Naive thymus-derived CD4-positive, alpha-beta T cell (primary cell): ENCODE measurements around the gene KIAA0232. TPM values are rescaled to one million over a fixed set of nuclear protein-coding genes. Genes with fewer than 3 reads are reported as not detected.
A peak's percentile ranks its signal among the peaks of the same experiment; 100 is the strongest.

Experiments
- ATAC-seq: fragments of 150-1000 bp; cut with Tn5 transposase; 2 replicates; pipeline ENCODE4 v1.10.0; 2021; ENCODE audit warnings: mild to moderate bottlenecking, moderate library complexity
- CTCF ChIA-PET: fragments of 350-600 bp; sonication (Branson Sonifier 250); formaldehyde crosslinking; loops from one replicate; lab custom pipeline; 2021; ENCODE audit warnings: antibody characterized with exemption; lab: Charles Lee
- POLR2A ChIA-PET: fragments of 350-600 bp; sonication (Branson Sonifier 250); formaldehyde crosslinking; loops from one replicate; lab custom pipeline; 2021; ENCODE audit warnings: antibody characterized with exemption, inconsistent platforms; lab: Charles Lee
- DNase-seq, 9 donors: peaks; one replicate each; pipeline versions ENCODE4 v3.0.0 to v3.0.0-alpha.2; 2020 to 2022; ENCODE audit warnings: mixed read lengths in 1 of 9
- H3K27ac ChIP-seq: one replicate; pipeline ENCODE4 v1.7.0; 2013; ENCODE audit warnings: mild to moderate bottlenecking, low read depth, low read length, moderate library complexity
- H3K27me3 ChIP-seq, 2 donors: one replicate each; pipeline ENCODE4 v1.7.0; 2013; ENCODE audit warnings: low read length in 2 of 2, mild to moderate bottlenecking in 2 of 2, moderate library complexity in 2 of 2; ENCODE audit not compliant: control insufficient read depth in 2 of 2, insufficient read depth in 2 of 2
- H3K36me3 ChIP-seq, 3 experiments: 1 replicate in 2 of 3; 2 replicates in 1 of 3; pipeline ENCODE4 v1.7.0; 2013; ENCODE audit warnings: low read length in 3 of 3, mild to moderate bottlenecking in 3 of 3, moderate library complexity in 1 of 3; ENCODE audit not compliant: insufficient read depth in 3 of 3, control insufficient read depth in 2 of 3
- H3K4me1 ChIP-seq, 2 donors: one replicate each; pipeline ENCODE4 v1.7.0; 2013; ENCODE audit warnings: low read length in 2 of 2, mild to moderate bottlenecking in 2 of 2, moderate library complexity in 1 of 2; ENCODE audit not compliant: control insufficient read depth in 2 of 2, insufficient read depth in 2 of 2
- H3K4me3 ChIP-seq: 2 replicates; pipeline ENCODE4 v1.7.0; 2013; ENCODE audit warnings: mild to moderate bottlenecking, low read length
- H3K9me3 ChIP-seq, 3 experiments: 1 replicate in 2 of 3; 2 replicates in 1 of 3; pipeline ENCODE4 v1.7.0; 2013; ENCODE audit warnings: low read length in 3 of 3; ENCODE audit not compliant: control insufficient read depth in 2 of 3
- H3K27ac Mint-ChIP-seq, 9 donors: one replicate each; pipeline ENCODE4 v1.8.0; 2020 to 2022; ENCODE audit warnings: mixed read lengths in 9 of 9, mild to moderate bottlenecking in 8 of 9, moderate library complexity in 5 of 9, inconsistent platforms in 2 of 9
- H3K27me3 Mint-ChIP-seq, 5 donors: one replicate each; pipeline ENCODE4 v1.8.0; 2021 to 2022; ENCODE audit warnings: mixed read lengths in 5 of 5, mild to moderate bottlenecking in 1 of 5
- H3K36me3 Mint-ChIP-seq, 5 donors: one replicate each; pipeline ENCODE4 v1.8.0; 2020 to 2022; ENCODE audit warnings: mixed read lengths in 5 of 5, mild to moderate bottlenecking in 3 of 5, inconsistent platforms in 1 of 5
- H3K4me1 Mint-ChIP-seq, 7 donors: one replicate each; pipeline ENCODE4 v1.8.0; 2020 to 2022; ENCODE audit warnings: mixed read lengths in 7 of 7, mild to moderate bottlenecking in 3 of 7, inconsistent platforms in 1 of 7
- H3K4me3 Mint-ChIP-seq, 10 donors: one replicate each; pipeline ENCODE4 v1.8.0; 2020 to 2022; ENCODE audit warnings: mild to moderate bottlenecking in 10 of 10, mixed read lengths in 10 of 10, moderate library complexity in 6 of 10, inconsistent platforms in 2 of 10
- H3K9me3 Mint-ChIP-seq, 11 donors: one replicate each; pipeline ENCODE4 v1.8.0; 2020 to 2022; ENCODE audit warnings: mixed read lengths in 11 of 11, mild to moderate bottlenecking in 4 of 11, inconsistent platforms in 1 of 11, moderate library complexity in 1 of 11
- intact Hi-C, 2 donors: fragments of 100-400 bp; cut with micrococcal nuclease; formaldehyde crosslinking; loops; one replicate each; pipeline ENCODE4 v1.15.1; 2023
- polyA plus RNA-seq, 2 donors: library from polyadenylated mRNA; unstranded; fragments of 300-500 nt; fragmentation: Illumina TruSeq; gene quantifications; one replicate each; pipeline ENCODE4 v1.2.3, GENCODE V29; 2021
- total RNA-seq, 6 experiments: library from RNA in 5 of 6; stranded (reverse) in 5 of 6; gene quantifications; 1 replicate in 5 of 6; 2 replicates in 1 of 6; pipeline ENCODE4 v1.2.3 and lab custom pipeline; 2021 to 2026

The KIAA0232 gene
- total and polyA plus RNA-seq, 7 experiments from 2014 or later = 12.0 to 24.2 (median 17.2) TPM

DNA sequence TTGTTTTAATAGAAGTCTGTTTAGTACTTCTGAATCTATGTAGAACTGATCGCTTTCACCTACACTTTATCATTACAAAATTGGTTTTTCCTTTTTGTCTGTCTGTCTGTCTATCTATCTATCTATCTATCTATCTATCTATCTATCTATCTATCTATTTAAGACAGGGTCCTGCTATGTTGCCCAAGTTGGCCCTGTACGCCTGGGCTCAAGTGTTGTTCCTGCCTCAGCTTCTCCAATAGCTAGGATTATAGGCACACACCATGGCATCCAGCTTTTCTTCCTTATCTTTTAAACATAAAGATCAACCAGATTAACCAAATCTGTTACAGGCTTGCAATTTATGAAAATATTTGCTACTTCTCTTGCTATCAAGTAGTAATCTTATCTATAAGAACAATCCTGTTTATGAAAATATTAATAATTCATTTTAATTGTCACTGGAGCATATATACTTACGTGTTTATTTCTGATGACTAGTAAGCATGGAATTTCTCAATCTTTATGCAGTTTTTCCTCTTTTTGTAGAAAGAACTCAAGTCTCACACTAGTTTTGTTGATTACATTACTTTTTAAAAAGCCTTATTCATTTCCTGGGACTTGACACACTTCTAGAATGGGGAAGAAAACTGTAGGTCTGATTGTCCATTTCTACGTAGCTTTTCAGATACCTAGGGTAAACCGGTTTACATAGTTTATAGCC is 24.5 kb downstream of the KIAA0232 start:
- Mint-ChIP-seq H3K36me3 (peaks cover 4 to 18% (median 10%) of the 10 kb centered on the region in 5 donors), H3K27me3 (no peaks in the 10 kb centered on the region), H3K9me3 (no peaks in the 10 kb centered on the region), H3K4me1 (peaks cover 8 to 57% (median 51%) of the 10 kb centered on the region in 7 donors), H3K4me3 (no peak overlapping the region), H3K27ac (peak overlapping the region in 2 of 9 donors; percentile 45 to 71)
- peak; percentile 80 for ATAC-seq
- H3K4me3 ChIP-seq = no peak overlapping the region
- H3K4me1 ChIP-seq = no peaks in the 10 kb centered on the region
- no peak for DNase-seq
- ChIA-PET CTCF (interaction anchor here (0.6 kb wide), 1 partner anchor 86 kb away, joined by 6 read pairs; no protein-coding TSS in a partner anchor), POLR2A (no interaction called here)
- no peaks in the 10 kb centered on the region for H3K36me3 ChIP-seq
- intact Hi-C loops = no loop called here
- H3K27me3 ChIP-seq = no peaks in the 10 kb centered on the region
- H3K27ac ChIP-seq = no peak overlapping the region
- H3K9me3 ChIP-seq = no peaks in the 10 kb centered on the region

DNA sequence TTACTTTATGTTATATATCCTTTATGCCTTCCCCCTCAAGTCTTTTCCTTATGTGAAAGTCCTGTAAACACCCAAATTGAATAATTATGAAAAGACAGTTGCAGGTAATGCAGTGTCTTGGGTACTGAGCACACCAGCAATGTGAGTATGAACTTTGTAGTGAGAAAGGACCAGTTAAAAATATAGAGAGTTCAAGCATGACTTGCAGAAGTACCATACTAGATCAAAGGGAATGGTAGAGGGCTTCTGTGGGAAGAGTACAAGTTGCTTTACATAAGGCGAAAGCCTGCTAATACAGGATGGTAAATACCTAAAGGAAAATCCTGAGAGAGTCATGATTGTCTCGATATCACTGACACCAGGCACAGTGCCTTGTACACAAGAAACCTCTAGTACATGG is 25.7 kb downstream of the KIAA0232 start:
- ChIA-PET CTCF (no interaction called here), POLR2A (no interaction called here)
- Mint-ChIP-seq H3K9me3 (no peaks in the 10 kb centered on the region), H3K27ac (no peak overlapping the region), H3K4me3 (no peak overlapping the region), H3K36me3 (peaks cover 0 to 14% (median 9%) of the 10 kb centered on the region in 5 donors), H3K4me1 (peaks cover 5 to 47% (median 45%) of the 10 kb centered on the region in 7 donors), H3K27me3 (no peaks in the 10 kb centered on the region)
- intact Hi-C loops = no loop called here
- ATAC-seq = no peak
- DNase-seq = no peak
- no peaks in the 10 kb centered on the region for H3K4me1 ChIP-seq
- no peaks in the 10 kb centered on the region for H3K27me3 ChIP-seq
- no peaks in the 10 kb centered on the region for H3K36me3 ChIP-seq
- no peaks in the 10 kb centered on the region for H3K9me3 ChIP-seq
- H3K4me3 ChIP-seq = no peak overlapping the region
- no peak overlapping the region for H3K27ac ChIP-seq

DNA sequence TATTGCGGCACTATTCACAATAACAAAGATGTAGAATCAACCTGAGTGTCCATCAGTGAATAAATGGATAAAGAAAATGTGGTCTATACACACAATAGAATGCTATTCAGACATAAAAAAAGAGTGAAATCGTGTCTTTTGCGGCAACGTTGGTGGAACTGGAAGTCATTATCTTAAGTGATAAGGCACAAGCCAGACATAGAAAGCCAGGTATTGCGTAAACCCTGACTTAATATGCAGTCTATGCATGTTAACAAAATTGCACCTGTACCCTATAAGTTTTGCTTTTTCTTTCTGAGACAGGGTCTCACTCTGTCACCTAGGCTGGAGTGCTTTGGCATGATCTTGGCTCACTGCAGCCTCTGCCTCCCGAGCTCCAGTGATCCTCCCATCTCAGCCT is 28.6 kb downstream of the KIAA0232 start:
- peaks cover 0 to 3% (median 0%) of the 10 kb centered on the region in 11 donors for H3K9me3 Mint-ChIP-seq
- ATAC-seq = no peak
- Histone ChIP-seq H3K9me3 (no peaks in the 10 kb centered on the region), H3K36me3 (no peaks in the 10 kb centered on the region), H3K27me3 (no peaks in the 10 kb centered on the region), H3K4me3 (no peak overlapping the region), H3K4me1 (no peaks in the 10 kb centered on the region), H3K27ac (no peak overlapping the region)
- no peak for DNase-seq
- H3K27ac Mint-ChIP-seq = no peak overlapping the region
- H3K4me3 Mint-ChIP-seq = no peak overlapping the region
- H3K4me1 Mint-ChIP-seq = peaks cover 8 to 56% (median 42%) of the 10 kb centered on the region in 7 donors
- H3K36me3 Mint-ChIP-seq = peaks cover 0 to 26% (median 20%) of the 10 kb centered on the region in 5 donors
- POLR2A ChIA-PET = no interaction called here
- no peaks in the 10 kb centered on the region for H3K27me3 Mint-ChIP-seq
- intact Hi-C loops = no loop called here
- CTCF ChIA-PET = no interaction called here

DNA sequence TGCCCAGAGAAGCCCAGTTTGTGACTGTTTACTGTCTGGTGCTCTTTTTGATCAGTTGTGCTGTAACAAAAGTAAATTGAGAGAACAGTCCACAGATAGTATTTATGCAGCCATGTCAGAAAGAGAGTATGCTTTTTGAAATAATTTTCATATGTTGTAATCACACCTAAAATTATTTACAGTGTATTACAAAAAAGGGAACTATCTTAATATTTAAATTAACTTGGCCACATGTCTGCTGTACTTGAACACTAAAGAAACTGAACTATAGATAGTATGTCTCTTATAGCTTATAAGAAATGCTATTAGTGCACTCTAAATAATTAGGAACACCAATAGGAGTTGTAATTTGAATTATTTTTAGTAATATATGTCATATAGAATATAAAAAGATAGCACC is 30.2 kb downstream of the KIAA0232 start:
- Histone ChIP-seq H3K4me1 (no peaks in the 10 kb centered on the region), H3K4me3 (no peak overlapping the region), H3K36me3 (no peaks in the 10 kb centered on the region), H3K27ac (no peak overlapping the region), H3K9me3 (no peaks in the 10 kb centered on the region), H3K27me3 (no peaks in the 10 kb centered on the region)
- no peak overlapping the region for H3K4me3 Mint-ChIP-seq
- DNase-seq (no peak), ATAC-seq (no peak)
- intact Hi-C loops = no loop called here
- POLR2A ChIA-PET = interaction anchor here (0.9 kb wide), 1 partner anchor 33 kb away, joined by 3 read pairs; no protein-coding TSS in a partner anchor
- H3K36me3 Mint-ChIP-seq = peaks cover 0 to 42% (median 28%) of the 10 kb centered on the region in 5 donors
- H3K9me3 Mint-ChIP-seq = peaks cover 0 to 13% (median 0%) of the 10 kb centered on the region in 11 donors
- peak overlapping the region in 1 of 9 donors; percentile 37 for H3K27ac Mint-ChIP-seq
- CTCF ChIA-PET = no interaction called here
- H3K27me3 Mint-ChIP-seq = no peaks in the 10 kb centered on the region
- peaks cover 11 to 60% (median 41%) of the 10 kb centered on the region in 7 donors for H3K4me1 Mint-ChIP-seq

DNA sequence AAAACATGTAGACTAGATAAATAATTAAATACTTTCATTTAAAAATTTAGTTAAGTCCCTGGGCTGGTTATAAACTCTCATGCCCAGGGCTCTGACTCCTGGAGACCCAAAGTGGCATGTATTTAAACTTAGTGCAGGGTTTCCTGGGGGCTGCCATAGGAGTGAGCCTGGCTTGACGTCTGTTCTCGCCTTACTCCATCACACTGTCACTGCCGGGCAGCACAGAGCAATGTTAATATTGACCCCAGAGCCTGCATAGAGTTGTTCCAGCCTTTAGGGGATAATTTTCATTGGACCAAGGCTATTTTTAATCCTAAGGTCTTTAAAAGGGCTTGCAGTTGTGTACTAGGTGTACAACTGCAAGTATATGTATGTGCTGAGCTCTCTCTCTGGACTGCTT is 31.2 kb downstream of the KIAA0232 start:
- ChIA-PET CTCF (no interaction called here), POLR2A (no interaction called here)
- no peak overlapping the region for H3K27ac ChIP-seq
- Mint-ChIP-seq H3K4me1 (peaks cover 11 to 53% (median 36%) of the 10 kb centered on the region in 7 donors), H3K27ac (no peak overlapping the region), H3K4me3 (no peak overlapping the region), H3K9me3 (peaks cover 0 to 22% (median 4%) of the 10 kb centered on the region in 11 donors), H3K27me3 (no peaks in the 10 kb centered on the region), H3K36me3 (peaks cover 4 to 51% (median 30%) of the 10 kb centered on the region in 5 donors)
- H3K4me1 ChIP-seq = no peaks in the 10 kb centered on the region
- H3K9me3 ChIP-seq = no peaks in the 10 kb centered on the region
- intact Hi-C loops = no loop called here
- H3K27me3 ChIP-seq = no peaks in the 10 kb centered on the region
- ATAC-seq = no peak
- H3K4me3 ChIP-seq = no peak overlapping the region
- no peaks in the 10 kb centered on the region for H3K36me3 ChIP-seq
- DNase-seq = no peak

DNA sequence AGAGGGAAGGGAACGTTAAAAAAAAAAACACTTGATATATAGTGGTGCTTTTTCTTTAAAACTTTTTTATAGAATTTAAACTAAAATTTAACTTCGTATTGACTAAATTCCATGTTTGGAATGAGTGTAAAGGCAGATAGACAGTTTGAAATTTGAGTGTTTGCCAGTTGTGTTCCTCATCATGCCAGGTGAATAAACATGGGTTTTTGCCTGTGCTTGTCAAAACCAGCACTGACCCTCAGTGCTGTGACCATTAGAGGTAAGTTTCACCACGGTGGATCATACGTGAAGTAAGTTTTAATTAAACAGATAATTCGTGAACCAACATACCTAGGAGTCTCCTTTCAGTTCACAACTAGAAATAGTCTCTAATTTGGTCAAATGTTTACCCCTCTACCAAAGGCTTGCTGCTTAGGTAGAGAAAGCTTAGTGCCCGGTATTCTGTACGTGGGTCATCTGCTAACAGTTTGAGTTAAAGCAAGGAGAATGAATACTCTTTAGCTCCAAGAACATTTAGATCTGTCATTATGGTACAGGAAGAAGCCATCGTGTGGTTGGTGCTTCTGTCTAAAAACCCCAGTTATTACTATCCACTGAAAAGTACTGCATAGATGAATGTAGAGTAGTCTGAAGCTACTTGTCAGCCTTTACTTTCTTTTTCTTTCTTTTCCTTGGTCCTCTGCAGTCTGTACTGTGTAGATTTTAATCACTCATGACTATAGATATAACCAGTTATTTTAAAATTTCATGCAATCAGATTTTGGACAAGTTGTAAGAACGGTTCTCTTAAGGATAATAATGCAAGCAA is 32.7 kb downstream of the KIAA0232 start:
- H3K27me3 Mint-ChIP-seq = no peaks in the 10 kb centered on the region
- ATAC-seq (no peak), DNase-seq (no peak)
- no peaks in the 10 kb centered on the region for H3K27me3 ChIP-seq
- peak overlapping the region in 1 of 9 donors; percentile 16 for H3K27ac Mint-ChIP-seq
- no peaks in the 10 kb centered on the region for H3K4me1 ChIP-seq
- H3K9me3 ChIP-seq = peaks cover 0 to 5% (median 0%) of the 10 kb centered on the region in 3 experiments
- H3K4me1 Mint-ChIP-seq = peaks cover 11 to 41% (median 30%) of the 10 kb centered on the region in 7 donors
- H3K36me3 Mint-ChIP-seq = peaks cover 13 to 59% (median 41%) of the 10 kb centered on the region in 5 donors
- H3K9me3 Mint-ChIP-seq = peaks cover 4 to 36% (median 15%) of the 10 kb centered on the region in 11 donors
- no peak overlapping the region for H3K4me3 ChIP-seq
- intact Hi-C loops = no loop called here
- no peaks in the 10 kb centered on the region for H3K36me3 ChIP-seq
- ChIA-PET POLR2A (no interaction called here), CTCF (no interaction called here)
- H3K27ac ChIP-seq = no peak overlapping the region
- no peak overlapping the region for H3K4me3 Mint-ChIP-seq
